Natural killer cell (primary cell): ENCODE measurements around the gene CNOT3. TPM values are rescaled to one million over a fixed set of nuclear protein-coding genes. Genes with fewer than 3 reads are reported as not detected.

ENCODE experiments used
- ATAC-seq, 3 donors: fragments of 150-1000 bp in 2 of 3; fragments of 200-7000 bp in 1 of 3; cut with Tn5 transposase; 1 replicate in 1 of 3; 2 replicates in 2 of 3; pipeline ENCODE4 v1.10.0; 2021; ENCODE audit warnings: mild to moderate bottlenecking in 2 of 3, moderate library complexity in 2 of 3
- DNase-seq, 2 donors: peaks; one replicate each; pipeline versions ENCODE4 v3.0.0 to v3.0.0-alpha.2; 2013 to 2021; ENCODE audit warnings: mixed read lengths in 1 of 2
- H3K27ac ChIP-seq: one replicate; pipeline ENCODE4 v1.5.1; 2013; ENCODE audit warnings: mild to moderate bottlenecking, low read length
- H3K27me3 ChIP-seq: one replicate; pipeline ENCODE4 v1.6.1; 2013; ENCODE audit warnings: low read length; ENCODE audit not compliant: control insufficient read depth, insufficient read depth
- H3K36me3 ChIP-seq: one replicate; pipeline ENCODE4 v1.6.1; 2013; ENCODE audit warnings: low read length; ENCODE audit not compliant: control insufficient read depth, insufficient read depth
- H3K4me1 ChIP-seq: one replicate; pipeline ENCODE4 v1.6.1; 2013; ENCODE audit warnings: low read length; ENCODE audit not compliant: control insufficient read depth, insufficient read depth
- H3K4me3 ChIP-seq: one replicate; pipeline ENCODE4 v1.5.1; 2013; ENCODE audit warnings: low read length
- H3K9me3 ChIP-seq: one replicate; pipeline ENCODE4 v1.6.1; 2013; ENCODE audit warnings: low read length; ENCODE audit not compliant: control insufficient read depth, insufficient read depth
- H3K27ac Mint-ChIP-seq, 2 donors: one replicate each; pipeline ENCODE4 v1.8.0; 2022; ENCODE audit warnings: mild to moderate bottlenecking in 2 of 2, mixed read lengths in 2 of 2, moderate library complexity in 1 of 2
- H3K27me3 Mint-ChIP-seq, 2 donors: one replicate each; pipeline ENCODE4 v1.8.0; 2022; ENCODE audit warnings: low read depth in 2 of 2, mixed read lengths in 2 of 2
- H3K36me3 Mint-ChIP-seq: one replicate; pipeline ENCODE4 v1.8.0; 2022; ENCODE audit warnings: mixed read lengths
- H3K4me1 Mint-ChIP-seq, 2 donors: one replicate each; pipeline ENCODE4 v1.8.0; 2022; ENCODE audit warnings: mixed read lengths in 2 of 2
- H3K4me3 Mint-ChIP-seq: one replicate; pipeline ENCODE4 v1.8.0; 2022; ENCODE audit warnings: mild to moderate bottlenecking, moderate library complexity, mixed read lengths
- H3K9me3 Mint-ChIP-seq, 2 donors: one replicate each; pipeline ENCODE4 v1.8.0; 2022; ENCODE audit warnings: mixed read lengths in 2 of 2
- CTCF ChIP-seq: fragments of 200-600 bp; IDR thresholded peaks from one replicate; pipeline ENCODE4 v1.8.0; 2022; ENCODE audit warnings: antibody characterized with exemption
- WGBS: methylation state at CpG from one replicate; pipeline ENCODE4 v1.1.7; 2013; ENCODE audit warnings: missing lambda C conversion rate; ENCODE audit not compliant: insufficient coverage; 5-methylcytosine and 5-hydroxymethylcytosine counted together
- intact Hi-C: fragments of 100-400 bp; cut with micrococcal nuclease; formaldehyde crosslinking; loops from one replicate; pipeline ENCODE4 v1.14.2; 2022
- total RNA-seq, 4 donors: library from RNA; stranded (reverse); fragments of 120-200 nt in 1 of 4; gene quantifications; one replicate each; pipeline versions ENCODE4 v1.2.3 to v1.2.4, GENCODE V29; 2013 to 2022

The CNOT3 gene
- total RNA-seq, 3 donors from 2014 or later (not counting 1 experiment from before 2014, with no cell fraction given) = 46.3 to 73.9 (median 51.7) TPM

DNA sequence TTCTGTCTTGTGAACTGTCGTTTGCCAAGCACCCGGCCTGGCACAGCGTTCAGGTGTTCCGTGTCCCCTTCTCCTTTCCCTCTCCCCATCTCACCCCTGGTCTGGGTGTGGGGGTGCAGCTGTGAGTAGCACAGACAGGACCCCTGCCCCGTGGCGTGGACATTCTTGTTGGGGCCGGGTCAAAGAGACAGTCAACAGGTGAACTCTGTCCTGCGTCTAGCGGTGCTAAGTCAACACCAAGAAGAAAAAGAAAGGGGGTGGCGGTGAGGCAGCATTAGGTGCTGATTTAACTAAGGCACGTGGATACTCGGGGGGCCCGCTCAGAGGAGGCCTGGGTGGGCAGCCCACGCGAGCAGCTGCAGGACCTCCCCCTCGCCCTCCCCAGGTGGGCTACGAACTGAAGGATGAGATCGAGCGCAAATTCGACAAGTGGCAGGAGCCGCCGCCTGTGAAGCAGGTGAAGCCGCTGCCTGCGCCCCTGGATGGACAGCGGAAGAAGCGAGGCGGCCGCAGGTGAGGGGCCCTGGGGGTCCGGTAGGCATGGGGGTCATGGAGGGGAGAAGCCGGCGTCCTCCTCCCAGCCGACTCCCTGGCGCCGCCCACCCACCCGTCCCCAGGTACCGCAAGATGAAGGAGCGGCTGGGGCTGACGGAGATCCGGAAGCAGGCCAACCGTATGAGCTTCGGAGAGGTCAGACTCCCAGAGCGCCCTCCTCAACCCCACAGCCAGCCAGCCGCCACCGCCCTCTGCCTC, 9.7 kb upstream of the CNOT3 start:
- H3K4me1 Mint-ChIP-seq = no peaks in the 10 kb centered on the region
- WGBS = 97% methylated on average over 43 of the region's 44 CpGs
- no peaks in the 10 kb centered on the region for H3K9me3 ChIP-seq
- no peaks in the 10 kb centered on the region for H3K36me3 Mint-ChIP-seq
- no peaks in the 10 kb centered on the region for H3K27me3 Mint-ChIP-seq
- DNase-seq (no peak), ATAC-seq (no peak)
- H3K4me3 Mint-ChIP-seq = no peak overlapping the region
- no peak for TF ChIP-seq CTCF
- H3K27me3 ChIP-seq = no peaks in the 10 kb centered on the region
- H3K36me3 ChIP-seq = peaks cover 66% of the 10 kb centered on the region
- no peaks in the 10 kb centered on the region for H3K4me1 ChIP-seq
- no peak overlapping the region for H3K27ac Mint-ChIP-seq
- intact Hi-C loops = no loop called here
- no peaks in the 10 kb centered on the region for H3K9me3 Mint-ChIP-seq
- no peak overlapping the region for H3K27ac ChIP-seq
- no peak overlapping the region for H3K4me3 ChIP-seq

GRCh38 chr19:54128441-54128725, 9.2 kb upstream of the CNOT3 start:
- no peak overlapping the region for H3K4me3 Mint-ChIP-seq
- Histone ChIP-seq H3K27me3 (no peaks in the 10 kb centered on the region), H3K4me1 (no peaks in the 10 kb centered on the region), H3K4me3 (no peak overlapping the region), H3K27ac (no peak overlapping the region), H3K36me3 (peaks cover 64% of the 10 kb centered on the region), H3K9me3 (no peaks in the 10 kb centered on the region)
- H3K27me3 Mint-ChIP-seq = no peaks in the 10 kb centered on the region
- DNase-seq (no peak), ATAC-seq (no peak)
- WGBS = 91% methylated on average over 20 of the region's 20 CpGs
- no peak for TF ChIP-seq CTCF
- no peak overlapping the region for H3K27ac Mint-ChIP-seq
- H3K9me3 Mint-ChIP-seq = no peaks in the 10 kb centered on the region
- no peaks in the 10 kb centered on the region for H3K36me3 Mint-ChIP-seq
- intact Hi-C loops = no loop called here
- no peaks in the 10 kb centered on the region for H3K4me1 Mint-ChIP-seq

DNA sequence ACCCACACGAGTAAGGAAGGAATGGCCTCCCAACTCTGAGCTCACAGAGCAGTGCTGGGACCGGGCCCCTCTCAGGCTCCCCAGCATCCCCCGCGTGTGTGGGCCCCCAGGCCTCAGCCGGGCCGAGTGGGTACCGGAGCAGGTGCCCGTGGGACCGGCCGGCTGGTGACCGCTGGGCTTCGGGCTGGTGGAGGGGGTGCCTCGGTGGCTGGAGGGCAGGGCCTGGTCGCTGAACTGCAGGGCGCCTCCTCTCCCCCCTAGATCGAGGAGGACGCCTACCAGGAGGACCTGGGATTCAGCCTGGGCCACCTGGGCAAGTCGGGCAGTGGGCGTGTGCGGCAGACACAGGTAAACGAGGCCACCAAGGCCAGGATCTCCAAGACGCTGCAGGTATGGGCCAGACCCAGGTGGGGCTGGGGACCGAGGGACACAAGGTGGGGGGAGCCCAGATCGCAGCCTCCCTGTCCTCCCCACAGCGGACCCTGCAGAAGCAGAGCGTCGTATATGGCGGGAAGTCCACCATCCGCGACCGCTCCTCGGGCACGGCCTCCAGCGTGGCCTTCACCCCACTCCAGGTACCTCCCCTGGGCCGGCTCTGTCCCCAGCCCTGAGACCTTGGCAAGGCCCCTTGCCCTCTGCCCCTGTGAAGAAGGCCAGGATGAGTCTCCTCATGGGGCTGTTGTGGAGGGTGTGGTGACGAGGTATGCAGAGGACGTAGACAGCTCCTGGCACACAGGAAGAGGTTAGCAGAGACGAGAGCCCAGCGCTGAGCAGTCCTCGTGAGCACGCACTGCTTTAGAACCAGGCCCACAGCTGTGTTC, 8.6 kb upstream of the CNOT3 start:
- Histone ChIP-seq H3K36me3 (peaks cover 58% of the 10 kb centered on the region), H3K27ac (no peak overlapping the region), H3K4me3 (no peak overlapping the region), H3K9me3 (peaks cover 3% of the 10 kb centered on the region), H3K4me1 (peaks cover 4% of the 10 kb centered on the region), H3K27me3 (no peaks in the 10 kb centered on the region)
- ATAC-seq (no peak), DNase-seq (no peak)
- Mint-ChIP-seq H3K9me3 (no peaks in the 10 kb centered on the region), H3K4me3 (no peak overlapping the region), H3K27ac (no peak overlapping the region), H3K4me1 (no peaks in the 10 kb centered on the region), H3K27me3 (no peaks in the 10 kb centered on the region), H3K36me3 (no peaks in the 10 kb centered on the region)
- no peak for TF ChIP-seq CTCF
- intact Hi-C loops = no loop called here
- 96% methylated on average over 41 of the region's 41 CpGs for WGBS
